Kidney capillary endothelial cell (primary cell): ENCODE results near the gene PLCH1.

Source experiments
- DNase-seq: peaks from one replicate; pipeline ENCODE4 v3.0.0-alpha.2; 2018; ENCODE audit warnings: low spot score

PLCH1 gene

DNA sequence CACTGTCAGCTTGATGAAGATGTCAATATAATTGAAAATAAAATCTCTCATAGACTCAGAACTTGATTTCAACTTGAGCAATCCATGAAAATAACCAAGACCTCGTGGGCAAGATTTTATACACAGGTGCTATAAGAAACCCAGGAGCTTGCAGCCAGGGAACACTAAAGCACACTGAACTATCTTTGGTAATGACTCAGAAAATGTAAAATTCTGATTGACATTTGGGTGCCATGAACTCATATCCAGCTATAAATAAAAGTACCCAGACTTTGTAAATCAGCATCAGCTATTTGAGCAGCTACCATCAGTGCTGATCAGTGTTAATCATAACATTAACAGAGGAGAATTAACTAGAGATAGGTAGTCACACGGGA, 61.5 kb downstream of the PLCH1 start:
- DNase-seq: no peak

DNA sequence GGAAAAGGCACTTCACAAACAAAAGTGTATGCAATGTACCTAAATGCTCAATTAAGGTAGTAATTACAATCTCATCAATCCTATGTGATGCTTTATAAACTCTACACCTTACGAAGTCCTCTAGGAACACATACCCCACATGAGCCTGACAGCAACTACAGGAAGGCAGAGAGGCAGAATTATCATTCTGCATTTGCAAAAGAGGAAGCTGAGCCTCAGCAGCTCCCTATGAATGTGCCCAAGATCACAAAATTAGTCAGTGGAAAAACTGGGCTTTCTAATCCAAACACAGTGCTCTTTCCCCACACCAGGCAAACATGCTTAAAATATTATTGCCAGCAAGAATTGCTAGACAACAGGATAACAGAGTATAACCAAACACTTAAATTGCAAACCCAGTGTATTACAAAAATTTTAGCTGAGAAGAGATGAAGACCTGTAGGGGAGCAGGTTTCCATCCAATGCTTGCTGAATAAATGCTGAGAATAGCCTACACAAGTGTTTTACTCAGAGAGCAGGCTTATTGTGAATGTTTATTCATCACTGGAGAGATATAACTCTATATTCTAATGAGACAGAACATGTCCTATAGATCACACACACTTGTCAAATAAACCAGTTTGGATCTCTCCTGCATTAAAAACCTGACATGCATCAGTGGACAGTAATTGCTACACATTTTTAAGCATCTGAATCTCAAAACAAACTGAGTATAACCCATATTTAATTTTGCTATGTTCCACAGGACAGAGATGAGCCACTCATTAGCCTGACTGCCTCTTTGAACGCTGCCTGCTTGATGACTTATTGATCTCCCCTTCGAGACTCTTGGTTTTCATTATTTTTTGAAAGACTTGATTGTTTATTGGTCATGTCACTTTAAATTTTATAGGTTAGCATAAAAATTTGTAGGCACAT, 62.2 kb downstream of the PLCH1 start:
- no peak for DNase-seq

- no peak for DNase-seq
Observed at GRCh38 chr3:155676252-155676981, 68.5 kb downstream of the PLCH1 start.

GRCh38 chr3:155675094-155675493, 69.8 kb downstream of the PLCH1 start:
- DNase-seq: no peak

DNA sequence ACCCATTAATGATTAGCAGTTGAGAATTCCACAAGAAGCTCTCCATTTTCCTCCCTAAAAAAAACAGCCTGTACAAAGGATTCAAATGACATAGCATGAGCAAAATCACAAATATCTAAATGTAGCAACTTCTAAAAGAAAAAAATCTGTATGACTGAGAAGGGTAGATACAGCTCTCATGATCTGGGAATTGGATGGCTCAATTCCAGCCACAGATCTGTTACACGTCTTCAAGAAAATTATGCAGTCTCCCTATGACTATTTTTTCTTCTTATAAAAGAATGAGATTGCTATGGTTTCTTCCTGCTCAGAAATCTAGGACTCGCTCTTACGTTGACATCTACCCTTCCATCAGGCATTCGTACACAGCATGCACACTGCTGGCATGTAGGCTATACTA, 71.5 kb downstream of the PLCH1 start:
- DNase-seq: no peak

DNA sequence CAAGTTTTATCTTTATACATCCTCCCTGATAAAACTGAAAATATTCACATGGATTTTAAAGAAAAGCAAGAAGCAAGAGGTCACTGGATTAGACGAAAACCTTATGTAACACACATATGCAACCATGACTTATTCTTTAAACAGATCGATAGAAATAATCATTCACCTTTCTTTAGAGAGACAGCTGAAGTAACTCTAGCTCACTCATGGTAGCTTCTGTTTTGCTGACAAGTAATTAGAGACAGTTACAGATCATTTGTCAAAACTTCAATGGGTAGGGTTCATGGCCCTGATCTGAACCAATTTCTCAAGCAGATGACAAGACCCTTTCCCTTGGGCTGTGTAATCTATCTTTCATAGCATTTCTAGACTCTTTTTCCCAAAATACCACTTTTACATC, 74.5 kb downstream of the PLCH1 start:
- DNase-seq: no peak

DNA sequence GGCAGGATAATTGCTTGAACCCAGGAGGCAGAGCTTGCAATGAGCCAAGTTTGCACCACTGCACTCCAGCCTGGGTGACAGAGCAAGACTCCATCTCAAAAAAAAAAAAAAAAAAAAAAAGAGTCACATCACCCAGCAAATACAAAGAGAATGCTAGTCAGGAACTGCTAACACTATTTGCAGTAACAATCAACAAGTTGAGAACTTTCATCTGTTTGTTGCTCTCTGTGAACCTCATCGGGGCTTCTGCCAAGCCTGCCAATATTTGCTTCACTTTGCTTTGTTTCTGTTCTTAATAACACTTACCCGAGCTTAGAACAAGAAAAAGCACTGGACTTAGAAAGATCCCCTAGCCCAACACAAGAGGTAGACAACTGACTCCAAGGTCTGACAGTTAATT, 76.9 kb downstream of the PLCH1 start:
- DNase-seq: no peak

DNA sequence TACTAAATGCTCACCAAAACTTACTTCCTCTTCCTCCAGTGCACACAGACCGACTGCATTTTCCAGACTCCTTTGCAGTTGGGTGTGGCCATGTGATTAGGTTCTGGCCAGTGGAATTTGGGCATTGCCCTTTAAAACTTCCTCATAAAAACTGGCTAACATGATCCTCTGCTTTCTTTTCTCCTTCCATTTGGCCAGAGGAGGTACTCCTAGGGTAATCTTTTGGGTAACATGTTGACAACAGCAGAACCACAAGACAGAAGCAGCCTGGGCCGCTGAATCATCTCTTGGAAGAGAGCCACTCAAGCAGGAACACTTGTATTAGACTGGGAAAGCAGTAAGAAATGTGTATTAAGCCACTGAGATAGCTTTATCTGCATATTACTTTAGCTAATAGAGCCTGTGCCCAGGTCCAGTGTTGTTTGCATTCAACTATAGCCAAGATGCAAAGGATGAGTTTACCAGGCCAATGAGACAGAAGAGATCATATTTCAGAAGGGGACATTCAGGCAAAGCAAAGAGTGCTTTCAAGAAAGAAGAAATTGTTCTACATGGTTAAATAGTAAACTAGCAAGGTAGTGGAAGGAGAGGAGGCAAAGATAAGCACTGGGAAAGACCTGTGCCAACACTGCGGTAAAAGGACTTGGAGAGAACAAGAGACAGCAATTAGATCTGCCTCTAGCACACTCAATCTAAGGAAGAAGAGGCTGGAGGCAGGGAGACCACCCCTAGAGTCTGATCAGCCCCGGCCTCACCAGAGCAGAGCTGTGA, 79.8 kb downstream of the PLCH1 start:
- DNase-seq: no peak

DNA sequence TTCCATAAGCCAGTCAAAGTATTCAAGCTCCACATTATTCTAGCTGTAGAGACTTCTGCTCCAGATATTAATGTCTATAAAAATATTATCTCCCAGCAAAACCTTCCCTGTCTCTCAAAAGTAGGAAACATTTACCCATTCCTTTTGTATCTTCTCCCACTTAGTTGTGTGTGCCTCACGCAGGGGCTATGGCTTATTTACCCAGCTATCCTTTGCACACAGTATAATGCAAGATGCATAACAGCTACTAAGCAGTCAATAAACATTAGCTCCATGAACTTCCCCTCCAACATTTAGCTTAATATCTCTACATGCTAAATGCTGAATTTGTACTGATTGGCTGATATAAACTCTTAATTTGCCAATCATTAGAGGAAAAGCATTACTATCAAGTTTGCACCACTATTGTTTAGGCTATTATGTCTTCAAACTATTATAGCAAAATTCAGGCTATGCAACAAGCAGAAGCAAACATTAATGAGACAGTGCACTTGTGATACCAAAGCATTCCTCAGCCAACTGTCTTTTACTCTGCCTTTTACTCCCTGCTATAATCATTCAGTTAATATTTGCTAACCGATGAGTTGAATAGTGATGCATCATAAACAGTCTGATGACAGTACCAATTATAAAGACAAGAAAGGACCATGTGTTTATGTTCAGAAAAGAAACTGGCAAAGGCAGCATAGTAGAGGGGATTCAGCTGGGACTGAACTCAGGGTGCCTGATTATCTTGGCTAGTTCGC, 81.2 kb downstream of the PLCH1 start:
- DNase-seq: no peak

DNA sequence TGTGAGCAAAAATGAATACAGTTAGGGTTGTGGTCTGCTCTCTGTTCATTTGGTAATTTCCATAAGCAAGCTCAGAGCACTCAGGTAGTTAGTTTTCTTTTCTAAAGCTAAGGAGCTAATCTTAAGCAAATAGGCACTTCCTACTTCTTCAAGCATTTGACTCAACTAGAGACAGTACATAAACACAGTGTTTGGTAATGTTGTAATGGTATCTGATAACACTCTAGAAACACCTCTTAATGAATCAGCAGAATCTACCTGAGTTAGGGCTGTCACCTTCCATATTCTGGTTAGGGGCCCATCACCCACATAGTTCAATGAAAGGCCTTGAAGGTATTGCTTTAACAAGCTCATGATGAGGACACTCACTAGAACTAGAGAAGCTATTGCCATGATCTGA, 83.1 kb downstream of the PLCH1 start:
- no peak for DNase-seq

- DNase-seq: no peak
Observed at GRCh38 chr3:155661042-155661441, 83.8 kb downstream of the PLCH1 start.

DNA sequence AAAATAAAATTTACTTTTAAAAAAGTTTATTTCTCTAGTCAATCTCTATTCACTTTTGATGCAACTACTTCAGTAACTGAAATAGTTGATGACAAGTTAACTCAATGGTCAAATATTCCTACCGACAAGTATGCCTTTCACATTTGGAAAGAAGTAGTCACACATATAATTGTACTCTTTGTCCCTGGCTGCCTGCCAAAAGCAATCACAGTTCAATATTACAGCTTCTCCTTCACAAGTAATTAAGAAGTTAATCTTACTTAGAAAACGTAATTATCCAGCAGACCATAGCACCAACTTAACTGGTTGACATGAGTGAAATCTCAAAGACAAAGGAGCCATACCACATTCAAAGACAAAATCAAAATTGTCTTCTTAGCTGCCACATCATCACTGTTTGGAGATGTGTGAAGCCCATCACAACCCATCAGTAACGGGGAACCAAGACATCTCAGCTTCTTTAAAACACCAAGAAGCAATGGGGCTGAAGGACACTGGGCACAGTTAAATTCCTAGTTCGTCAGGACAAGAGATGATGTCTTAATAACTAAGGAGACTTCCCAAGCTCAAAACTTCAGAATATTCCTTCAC, 86.1 kb downstream of the PLCH1 start:
- no peak for DNase-seq

DNA sequence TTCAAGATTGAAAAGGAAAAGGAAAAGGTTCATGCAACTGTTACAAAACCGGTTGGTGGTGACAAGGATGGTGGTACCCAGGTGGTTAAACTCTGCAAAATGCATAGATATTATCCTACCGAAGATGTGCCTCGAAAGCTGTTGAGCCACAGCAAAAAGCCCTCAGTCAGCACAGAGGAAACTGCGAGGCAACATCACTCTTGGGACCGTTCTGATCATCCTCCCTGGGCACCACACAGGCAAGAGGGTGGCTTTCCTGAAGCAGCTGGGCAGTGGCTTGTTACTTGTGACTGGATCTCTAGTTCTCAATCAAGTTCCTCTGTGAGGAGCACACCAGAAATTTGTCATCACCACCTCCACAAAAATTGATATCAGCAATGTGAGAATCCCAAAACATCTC, 86.9 kb downstream of the PLCH1 start:
- no peak for DNase-seq

DNA sequence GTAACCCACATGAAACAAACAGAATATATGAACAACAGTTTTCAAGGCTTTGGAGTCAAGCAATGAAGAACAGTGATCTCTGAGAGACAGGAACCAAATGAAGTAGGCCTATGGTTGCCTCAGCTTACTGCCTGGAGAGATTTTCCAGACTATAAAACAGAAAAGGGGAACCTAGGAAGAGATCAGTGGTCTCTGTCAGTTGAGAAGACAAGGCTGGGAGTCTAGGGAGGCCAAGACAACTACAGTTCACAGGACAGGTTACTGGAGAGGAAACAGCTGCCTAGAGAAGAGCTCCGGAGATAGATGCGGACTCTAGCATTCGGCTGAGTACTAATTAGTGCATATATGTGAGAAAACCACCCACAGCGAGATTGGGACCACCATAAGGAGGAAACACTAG, 87.7 kb downstream of the PLCH1 start:
- DNase-seq: no peak

DNA sequence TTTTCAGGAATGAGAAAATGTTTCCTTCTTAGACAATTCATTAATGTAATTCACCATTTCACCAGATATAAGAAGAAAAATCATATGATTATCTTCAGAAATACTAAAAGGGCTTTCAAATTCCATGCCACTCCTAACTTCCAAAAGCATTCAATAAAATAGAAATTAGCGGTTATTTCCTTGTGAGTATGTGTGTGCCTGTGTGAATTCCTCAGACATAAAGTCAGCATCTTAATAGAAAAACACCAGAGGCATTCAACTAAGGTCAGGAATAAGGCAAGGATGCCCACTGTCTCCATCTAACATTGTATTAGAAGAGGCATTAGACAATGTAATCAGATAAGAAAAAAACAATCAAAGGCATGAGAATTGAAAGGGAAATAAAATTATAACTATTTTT, 88.4 kb downstream of the PLCH1 start:
- DNase-seq: no peak

DNA sequence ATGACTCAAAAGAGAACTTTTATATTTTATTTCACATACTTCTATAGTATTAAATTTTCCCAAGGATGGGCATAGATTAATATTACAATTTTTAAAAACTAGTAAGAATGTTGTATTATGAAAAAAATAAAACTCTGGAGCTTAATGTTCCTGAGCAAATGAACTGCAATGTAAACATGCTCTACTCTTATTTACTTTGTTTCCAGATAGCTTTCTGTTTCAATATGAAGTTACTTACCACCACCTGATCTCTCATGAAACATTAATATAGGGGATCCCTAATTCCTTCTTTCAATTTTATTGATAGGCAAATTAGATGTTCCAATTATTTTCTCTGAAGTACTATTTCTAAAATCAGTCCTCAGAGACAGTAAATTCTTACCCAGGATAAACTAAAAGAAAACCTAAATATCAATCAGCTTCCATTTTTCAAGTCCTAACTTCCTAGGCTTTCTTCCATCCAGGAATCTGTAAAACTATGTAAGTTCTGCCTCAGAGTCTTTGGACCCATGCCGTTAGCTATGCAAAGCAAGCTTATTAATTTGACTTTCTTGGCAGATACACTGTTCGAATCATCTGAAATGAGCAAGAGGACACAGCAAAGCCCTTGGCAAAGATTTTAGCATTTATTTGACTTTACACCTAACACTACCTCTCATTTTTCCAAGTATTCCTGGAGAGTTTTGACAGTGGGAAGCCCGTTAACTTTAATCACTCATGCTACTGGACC, 93.2 kb downstream of the PLCH1 start:
- no peak for DNase-seq

DNA sequence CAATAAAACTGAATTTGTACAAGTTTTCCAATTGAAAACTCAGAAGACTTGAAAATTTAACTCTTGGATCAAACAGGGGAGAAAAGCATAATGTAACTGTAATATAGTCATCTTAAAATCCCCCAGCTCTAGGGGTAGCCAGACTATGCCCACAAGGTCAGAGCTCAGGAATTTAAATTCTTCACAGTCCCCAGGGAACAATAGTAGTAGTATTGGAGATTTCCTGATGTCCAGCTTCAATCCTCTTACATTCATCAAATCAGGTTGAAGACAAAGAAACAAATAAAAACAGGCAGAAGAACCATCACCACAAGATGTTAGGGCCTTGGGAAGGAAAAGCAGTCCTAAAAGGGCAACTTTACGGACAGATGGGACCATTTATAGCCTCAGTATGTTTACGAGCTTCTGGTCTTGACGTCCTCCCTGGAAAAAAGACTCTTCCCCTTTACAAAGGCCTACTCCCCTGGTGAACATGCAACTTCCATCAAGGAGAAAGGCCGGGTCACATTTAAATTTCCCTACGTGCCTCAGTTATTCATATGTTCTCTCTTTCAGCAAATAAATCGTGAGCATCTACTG, 96.8 kb downstream of the PLCH1 start:
- no peak for DNase-seq

DNA sequence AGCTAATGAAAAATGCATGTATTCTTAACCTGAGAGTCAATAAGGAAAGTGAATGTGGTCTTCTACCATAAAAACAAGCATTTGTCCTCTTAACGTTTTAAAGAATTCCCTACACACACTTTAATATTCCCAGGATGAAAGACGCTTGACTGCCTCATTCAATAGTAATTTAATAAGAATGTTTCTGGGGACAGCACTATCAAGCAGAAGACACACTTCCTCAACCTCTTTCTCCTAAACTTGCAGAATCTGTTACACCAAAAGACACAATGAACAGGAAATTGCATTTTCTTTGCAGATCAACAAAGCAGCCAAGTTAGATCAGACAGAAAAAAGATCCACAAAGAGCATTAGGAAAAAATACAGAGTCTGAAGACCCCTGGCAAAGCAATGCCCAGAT, 97.7 kb downstream of the PLCH1 start:
- no peak for DNase-seq

GRCh38 chr3:155646669-155647068, 98.2 kb downstream of the PLCH1 start:
- no peak for DNase-seq

DNA sequence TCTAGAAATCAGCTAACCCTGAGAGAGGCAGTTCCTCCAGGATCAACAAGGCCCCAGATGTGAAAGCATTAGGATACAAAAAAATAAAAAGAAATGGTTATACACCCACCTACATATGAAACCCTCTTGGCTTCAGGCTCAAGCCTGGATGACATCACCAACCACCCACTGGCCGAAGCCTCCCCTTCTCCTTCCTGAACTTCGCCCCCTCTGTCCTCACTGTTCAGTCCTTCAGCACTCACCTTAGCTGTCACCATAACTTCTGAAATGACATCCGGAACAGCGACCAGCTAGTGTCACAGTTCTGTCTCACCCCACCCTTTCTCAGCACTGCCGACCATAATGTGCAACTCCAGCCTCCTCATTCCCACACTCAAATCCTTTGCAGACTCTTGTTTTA, 98.7 kb downstream of the PLCH1 start:
- DNase-seq: no peak
